NB4 (cell line): ENCODE measurements around the gene SH3PXD2A.

Experiments
- MYC ChIP-seq: IDR thresholded peaks from 2 replicates; pipeline ENCODE4 v1.6.1; 2011; ENCODE audit warnings: low read depth, low read length
- POLR2A ChIP-seq: IDR thresholded peaks from 2 replicates; pipeline ENCODE4 v1.6.1; 2011; ENCODE audit warnings: mild to moderate bottlenecking; ENCODE audit not compliant: insufficient read length; ENCODE audit errors: extremely low read depth
- TF ChIP-seq, protein P1 (sequence below): IDR thresholded peaks from one replicate; pipeline ENCODE4 v1.5.1; 2012; ENCODE audit warnings: low read depth, low read length

DNA sequence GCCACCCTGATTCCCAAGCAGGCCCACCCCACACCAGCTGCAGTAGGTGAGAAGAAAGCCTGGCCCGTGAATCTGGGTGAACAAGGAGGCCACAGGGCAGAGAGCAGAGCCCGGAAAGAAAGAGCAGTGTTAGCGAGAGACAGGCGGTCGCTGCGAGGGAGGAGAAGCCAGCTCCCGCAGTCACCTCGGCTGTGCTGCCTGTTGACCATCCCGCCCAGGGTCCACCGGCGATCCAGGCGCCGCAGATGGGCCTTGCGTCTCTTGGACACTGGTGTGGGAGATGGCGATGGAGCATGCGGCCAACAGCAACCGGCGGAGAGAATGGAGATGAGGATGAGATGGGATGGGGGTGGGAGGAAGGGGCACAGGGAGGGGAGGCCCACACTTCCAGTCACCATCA, 233.1 kb downstream of the SH3PXD2A start:
- TF ChIP-seq POLR2A (no peak), MYC (no peak)
- TF ChIP-seq, protein P1, sequence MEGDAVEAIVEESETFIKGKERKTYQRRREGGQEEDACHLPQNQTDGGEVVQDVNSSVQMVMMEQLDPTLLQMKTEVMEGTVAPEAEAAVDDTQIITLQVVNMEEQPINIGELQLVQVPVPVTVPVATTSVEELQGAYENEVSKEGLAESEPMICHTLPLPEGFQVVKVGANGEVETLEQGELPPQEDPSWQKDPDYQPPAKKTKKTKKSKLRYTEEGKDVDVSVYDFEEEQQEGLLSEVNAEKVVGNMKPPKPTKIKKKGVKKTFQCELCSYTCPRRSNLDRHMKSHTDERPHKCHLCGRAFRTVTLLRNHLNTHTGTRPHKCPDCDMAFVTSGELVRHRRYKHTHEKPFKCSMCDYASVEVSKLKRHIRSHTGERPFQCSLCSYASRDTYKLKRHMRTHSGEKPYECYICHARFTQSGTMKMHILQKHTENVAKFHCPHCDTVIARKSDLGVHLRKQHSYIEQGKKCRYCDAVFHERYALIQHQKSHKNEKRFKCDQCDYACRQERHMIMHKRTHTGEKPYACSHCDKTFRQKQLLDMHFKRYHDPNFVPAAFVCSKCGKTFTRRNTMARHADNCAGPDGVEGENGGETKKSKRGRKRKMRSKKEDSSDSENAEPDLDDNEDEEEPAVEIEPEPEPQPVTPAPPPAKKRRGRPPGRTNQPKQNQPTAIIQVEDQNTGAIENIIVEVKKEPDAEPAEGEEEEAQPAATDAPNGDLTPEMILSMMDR, result no peak
